Loucy (cell line): ENCODE results near the gene VIPR2.

Source experiments
- H2AFZ ChIP-seq: fragments of 200-600 bp; sonication (generic); 2 replicates; pipeline ENCODE4 v1.6.0; 2016; ENCODE audit warnings: antibody characterized with exemption, mild to moderate bottlenecking, low read length, moderate library complexity
- H3F3A ChIP-seq: fragments of 200-600 bp; 2 replicates; pipeline ENCODE4 v1.6.0; 2016; ENCODE audit warnings: antibody characterized with exemption, low read depth, mild to moderate bottlenecking
- H3K27me3 ChIP-seq: fragments of 200-600 bp; sonication (generic); 2 replicates; pipeline ENCODE4 v1.6.1; 2014; ENCODE audit warnings: low read length, mild to moderate bottlenecking; ENCODE audit not compliant: insufficient read depth, poor library complexity, severe bottlenecking
- H3K36me3 ChIP-seq: fragments of 200-600 bp; sonication (generic); 2 replicates; pipeline ENCODE4 v1.6.1; 2016; ENCODE audit warnings: low read length; ENCODE audit not compliant: insufficient read depth
- H3K4me1 ChIP-seq: fragments of 200-600 bp; sonication (generic); 2 replicates; pipeline ENCODE4 v1.5.1; 2014; ENCODE audit warnings: low read length, mild to moderate bottlenecking; ENCODE audit not compliant: insufficient read depth, poor library complexity, severe bottlenecking
- H3K4me2 ChIP-seq: fragments of 200-600 bp; sonication (generic); 2 replicates; pipeline ENCODE4 v1.6.0; 2014; ENCODE audit warnings: antibody characterized with exemption, low read length, low read depth, mild to moderate bottlenecking; ENCODE audit not compliant: poor library complexity, severe bottlenecking
- H3K4me3 ChIP-seq: fragments of 200-600 bp; sonication (generic); 2 replicates; pipeline ENCODE4 v1.5.1; 2014; ENCODE audit warnings: low read length, mild to moderate bottlenecking, mixed read lengths; ENCODE audit not compliant: poor library complexity, severe bottlenecking
- H3K79me2 ChIP-seq: fragments of 200-600 bp; sonication (generic); 2 replicates; pipeline ENCODE4 v1.6.1; 2014; ENCODE audit warnings: low read length; ENCODE audit not compliant: insufficient read depth
- H3K9ac ChIP-seq: fragments of 200-600 bp; sonication (generic); 2 replicates; pipeline ENCODE4 v1.6.0; 2014; ENCODE audit warnings: mild to moderate bottlenecking, low read depth, low read length, moderate library complexity; ENCODE audit not compliant: poor library complexity, severe bottlenecking
- H3K9me2 ChIP-seq: fragments of 200-600 bp; sonication (generic); replicated peaks from 2 replicates; pipeline ENCODE4 v1.6.1; 2016; ENCODE audit warnings: low read depth, low read length, mixed read lengths
- H3K9me3 ChIP-seq: fragments of 200-600 bp; sonication (generic); 2 replicates; pipeline ENCODE4 v1.6.1; 2014; ENCODE audit warnings: mild to moderate bottlenecking, antibody characterized with exemption, low read length, low read depth; ENCODE audit not compliant: insufficient read depth
- H4K20me1 ChIP-seq: fragments of 200-600 bp; sonication (generic); 2 replicates; pipeline ENCODE4 v1.6.0; 2014; ENCODE audit warnings: antibody characterized with exemption, low read length, mild to moderate bottlenecking; ENCODE audit not compliant: insufficient read depth, poor library complexity, severe bottlenecking
- CTCF ChIP-seq: fragments of 200-600 bp; sonication (generic); conservative IDR thresholded peaks from 2 replicates; pipeline ENCODE4 v1.5.1; 2014; ENCODE audit warnings: mild to moderate bottlenecking, antibody characterized with exemption, low read length
- EZH2phosphoT487 ChIP-seq: fragments of 200-600 bp; IDR thresholded peaks from 2 replicates; pipeline ENCODE4 v1.6.1; 2018; ENCODE audit warnings: antibody characterized with exemption, mild to moderate bottlenecking, moderate library complexity, borderline replicate concordance

Gene VIPR2

GRCh38 chr7:159172400-159172799 lies 27.7 kb upstream of the VIPR2 start:
- Histone ChIP-seq H3K4me3 (no peak overlapping the region), H3K4me1 (no peaks in the 10 kb centered on the region), H3K4me2 (no peak overlapping the region), H4K20me1 (no peaks in the 10 kb centered on the region), H3F3A (no peaks in the 10 kb centered on the region), H3K9me2 (no peaks in the 10 kb centered on the region), H3K9ac (no peak overlapping the region), H3K79me2 (no peaks in the 10 kb centered on the region), H2AFZ (no peak overlapping the region), H3K36me3 (no peaks in the 10 kb centered on the region), H3K9me3 (peaks cover 32% of the 10 kb centered on the region), H3K27me3 (no peaks in the 10 kb centered on the region)
- no peak for TF ChIP-seq EZH2phosphoT487
- no peak for TF ChIP-seq CTCF

GRCh38 chr7:159169391-159169790 lies 24.7 kb upstream of the VIPR2 start:
- Histone ChIP-seq H3K79me2 (no peaks in the 10 kb centered on the region), H3K27me3 (no peaks in the 10 kb centered on the region), H3K36me3 (no peaks in the 10 kb centered on the region), H3F3A (no peaks in the 10 kb centered on the region), H3K4me2 (no peak overlapping the region), H3K9ac (no peak overlapping the region), H3K9me3 (peaks cover 23% of the 10 kb centered on the region; the same call in 1 of the 2 replicates), H2AFZ (no peak overlapping the region), H3K4me1 (no peaks in the 10 kb centered on the region), H4K20me1 (no peaks in the 10 kb centered on the region), H3K4me3 (no peak overlapping the region), H3K9me2 (no peaks in the 10 kb centered on the region)
- no peak for TF ChIP-seq EZH2phosphoT487
- TF ChIP-seq CTCF, result no peak

GRCh38 chr7:159167139-159167538 lies 22.5 kb upstream of the VIPR2 start:
- TF ChIP-seq CTCF (no peak), EZH2phosphoT487 (no peak)
- no peaks in the 10 kb centered on the region for H3F3A ChIP-seq

More at GRCh38 chr7:159167139-159167538, 22.5 kb upstream of the VIPR2 start:
- no peaks in the 10 kb centered on the region for H3K79me2 ChIP-seq
- peaks cover 22% of the 10 kb centered on the region; the same call in 1 of the 2 replicates for H3K9me3 ChIP-seq
- H2AFZ ChIP-seq, result no peak overlapping the region
- no peak overlapping the region for H3K9ac ChIP-seq
- H3K4me2 ChIP-seq, result no peak overlapping the region
- no peaks in the 10 kb centered on the region for H3K36me3 ChIP-seq
- H3K27me3 ChIP-seq, result no peaks in the 10 kb centered on the region
- H3K4me3 ChIP-seq, result no peak overlapping the region
- no peaks in the 10 kb centered on the region for H3K4me1 ChIP-seq
- no peaks in the 10 kb centered on the region for H4K20me1 ChIP-seq
- H3K9me2 ChIP-seq, result no peaks in the 10 kb centered on the region
